HepG2 (cell line): ENCODE results near the gene MYRIP. TPM values are rescaled to one million over a fixed set of nuclear protein-coding genes. Genes with fewer than 3 reads are reported as not detected.

Experiments used
- CEBPZ ChIP-seq: IDR thresholded peaks from 2 replicates; pipeline ENCODE4 v1.6.1; 2012; ENCODE audit warnings: low read length, improper control_type of control experiment
- ELF3 ChIP-seq: IDR thresholded peaks from 2 replicates; pipeline ENCODE4 v1.6.1; 2016; ENCODE audit warnings: missing genetic modification reagents, missing compliant biosample characterization
- MIER3 ChIP-seq: IDR thresholded peaks from 2 replicates; pipeline ENCODE4 v1.6.1; 2016; ENCODE audit warnings: missing compliant biosample characterization, borderline replicate concordance
- PHF8 ChIP-seq: sonication (generic); formaldehyde crosslinking; IDR thresholded peaks from 2 replicates; pipeline ENCODE4 v1.5.0; 2020; ENCODE audit warnings: missing genetic modification reagents
- SMAD9 ChIP-seq: sonication (generic); formaldehyde crosslinking; IDR thresholded peaks from 2 replicates; pipeline ENCODE4 v1.5.1; 2020; ENCODE audit warnings: mild to moderate bottlenecking, missing genetic modification reagents
- SNAPC2 ChIP-seq: sonication (generic); formaldehyde crosslinking; IDR thresholded peaks from 2 replicates; pipeline ENCODE4 v1.8.1; 2022; ENCODE audit warnings: mild to moderate bottlenecking, missing genetic modification reagents
- SOX13 ChIP-seq, 3 experiments: fragments of 450-650 bp in 1 of 3; sonication (generic) in 1 of 3; formaldehyde crosslinking in 1 of 3; IDR thresholded peaks in 2 of 3; conservative IDR thresholded peaks in 1 of 3; 2 replicates each; pipeline versions ENCODE4 v1.5.0 to v1.6.1; 2016 to 2020; ENCODE audit warnings: antibody characterized with exemption in 1 of 3, mild to moderate bottlenecking in 1 of 3, missing compliant biosample characterization in 1 of 3, missing genetic modification reagents in 1 of 3, moderate library complexity in 1 of 3
- ZBTB14 ChIP-seq: sonication (generic); formaldehyde crosslinking; IDR thresholded peaks from 2 replicates; pipeline ENCODE4 v1.4.0; 2020; ENCODE audit warnings: missing genetic modification reagents
- ZFP41 ChIP-seq: sonication (generic); formaldehyde crosslinking; IDR thresholded peaks from 2 replicates; pipeline ENCODE4 v1.4.0; 2020; ENCODE audit warnings: mild to moderate bottlenecking, missing genetic modification reagents, borderline replicate concordance
- ZNF10 ChIP-seq: sonication (generic); formaldehyde crosslinking; IDR thresholded peaks from 2 replicates; pipeline ENCODE4 v1.4.0; 2020; ENCODE audit warnings: mild to moderate bottlenecking, low read depth, missing genetic modification reagents, borderline replicate concordance
- ZNF235 ChIP-seq: sonication (generic); formaldehyde crosslinking; IDR thresholded peaks from 2 replicates; pipeline ENCODE4 v1.8.1; 2023; ENCODE audit warnings: mild to moderate bottlenecking, missing genetic modification reagents, borderline replicate concordance
- ZNF317 ChIP-seq: sonication (generic); formaldehyde crosslinking; IDR thresholded peaks from 2 replicates; pipeline ENCODE4 v1.5.0; 2020; ENCODE audit warnings: mild to moderate bottlenecking, missing genetic modification reagents
- ZNF549 ChIP-seq: sonication (generic); formaldehyde crosslinking; IDR thresholded peaks from 2 replicates; pipeline ENCODE4 v1.5.0; 2020; ENCODE audit warnings: missing genetic modification reagents
- ZNF577 ChIP-seq: sonication (generic); formaldehyde crosslinking; IDR thresholded peaks from 2 replicates; pipeline ENCODE4 v1.4.0; 2020; ENCODE audit warnings: mild to moderate bottlenecking, low read depth, missing genetic modification reagents, borderline replicate concordance
- ZNF580 ChIP-seq: IDR thresholded peaks from 2 replicates; pipeline ENCODE4 v1.6.1; 2016; ENCODE audit warnings: low read depth, borderline replicate concordance
- ZNF589 ChIP-seq: sonication (generic); formaldehyde crosslinking; conservative IDR thresholded peaks from 2 replicates; pipeline ENCODE4 v1.8.0; 2022; ENCODE audit warnings: mild to moderate bottlenecking, moderate library complexity, missing genetic modification reagents
- ZNF724P ChIP-seq: sonication (generic); formaldehyde crosslinking; IDR thresholded peaks from 2 replicates; pipeline ENCODE4 v1.8.0; 2022; ENCODE audit warnings: missing genetic modification reagents, borderline replicate concordance
- ZNF780A ChIP-seq: sonication (generic); formaldehyde crosslinking; IDR thresholded peaks from 2 replicates; pipeline ENCODE4 v1.8.0; 2022; ENCODE audit warnings: mild to moderate bottlenecking, missing genetic modification reagents, moderate library complexity
- ZSCAN25 ChIP-seq: sonication (generic); formaldehyde crosslinking; IDR thresholded peaks from 2 replicates; pipeline ENCODE4 v1.8.0; 2022; ENCODE audit warnings: mild to moderate bottlenecking, missing genetic modification reagents
- ZSCAN29 ChIP-seq: sonication (generic); formaldehyde crosslinking; conservative IDR thresholded peaks from 2 replicates; pipeline ENCODE4 v1.4.0; 2020; ENCODE audit warnings: mild to moderate bottlenecking, missing genetic modification reagents
- ZSCAN30 ChIP-seq: sonication (generic); formaldehyde crosslinking; IDR thresholded peaks from 2 replicates; pipeline ENCODE4 v1.5.0; 2020; ENCODE audit warnings: mild to moderate bottlenecking, missing genetic modification reagents
- polyA plus RNA-seq, 8 experiments: library from polyadenylated mRNA; depleted of rRNA in 3 of 8; stranded (reverse) in 7 of 8; unstranded in 1 of 8; fragments of >200 nt; fragmentation: Illumina TruSeq in 4 of 8; extraction: Trizol in 4 of 8; gene quantifications; 2 replicates each; pipeline versions ENCODE4 v1.2.1 to v1.2.3, GENCODE V29; 2011 to 2016; ENCODE audit warnings: low read depth in 4 of 8, missing spikeins in 1 of 8, mixed read lengths in 1 of 8; ENCODE audit not compliant: insufficient read depth in 1 of 8
- total RNA-seq, 5 experiments: library from RNA; depleted of rRNA; stranded (reverse); fragments of >200 nt; fragmentation: Illumina TruSeq; extraction: Trizol; gene quantifications; 2 replicates each; pipeline ENCODE4 v1.2.3, GENCODE V29; 2016; ENCODE audit warnings: low read depth in 1 of 5
- TF ChIP-seq, protein P1 (sequence below): sonication (generic); formaldehyde crosslinking; IDR thresholded peaks from 2 replicates; pipeline ENCODE4 v1.4.0; 2020; ENCODE audit warnings: missing genetic modification reagents, borderline replicate concordance

The MYRIP gene
- total and polyA plus RNA-seq, 2 of the 13 experiments (the other 11 are each of a cell fraction or from before 2014, with no cell fraction given): 0.64 to 0.84 TPM

DNA sequence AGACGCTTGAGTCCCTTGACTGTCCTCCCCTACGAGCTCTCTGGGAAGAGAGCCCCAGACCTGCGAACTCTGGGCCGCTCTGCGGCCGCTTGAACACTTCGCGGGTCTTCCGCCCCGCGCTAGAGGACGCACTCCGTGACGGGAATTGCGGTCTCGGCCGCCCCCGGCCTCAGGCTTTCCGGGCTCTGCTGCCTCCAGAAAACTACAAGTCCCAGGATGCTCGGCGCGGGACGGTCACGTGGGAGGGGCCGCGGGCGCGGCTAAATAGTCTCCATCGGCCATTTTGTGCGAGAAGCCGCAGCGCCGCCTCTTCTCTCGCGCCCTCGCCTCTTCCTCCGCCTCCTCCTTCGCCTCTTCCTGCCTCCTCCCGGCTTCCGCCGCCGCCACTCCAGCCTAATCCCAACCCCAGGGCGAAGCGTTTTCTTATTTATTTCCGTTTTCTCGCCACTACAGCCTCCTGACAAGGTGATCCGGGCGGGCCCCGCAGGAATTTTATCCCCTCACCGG lies 500.1 kb downstream of the MYRIP start, which contains the start of gene EIF1B (continued):
- TF ChIP-seq CEBPZ: no peak
- peak; percentile 28; the same call in 1 of the 2 replicates for TF ChIP-seq ZFP41
- TF ChIP-seq ZNF724P (CRISPR knock-in tag): no peak
- TF ChIP-seq ZNF235 (CRISPR knock-in tag): no peak
- no peak for TF ChIP-seq ZNF780A (CRISPR knock-in tag)
- TF ChIP-seq ZBTB14 (CRISPR knock-in tag): no peak
- TF ChIP-seq ZNF317 (CRISPR knock-in tag): peak; percentile 64
- no peak for TF ChIP-seq SMAD9
- TF ChIP-seq ELF3 (CRISPR knock-in tag): peak; percentile 92
- TF ChIP-seq ZNF577 (CRISPR knock-in tag): no peak
- no peak for TF ChIP-seq SNAPC2
- TF ChIP-seq, protein P1, sequence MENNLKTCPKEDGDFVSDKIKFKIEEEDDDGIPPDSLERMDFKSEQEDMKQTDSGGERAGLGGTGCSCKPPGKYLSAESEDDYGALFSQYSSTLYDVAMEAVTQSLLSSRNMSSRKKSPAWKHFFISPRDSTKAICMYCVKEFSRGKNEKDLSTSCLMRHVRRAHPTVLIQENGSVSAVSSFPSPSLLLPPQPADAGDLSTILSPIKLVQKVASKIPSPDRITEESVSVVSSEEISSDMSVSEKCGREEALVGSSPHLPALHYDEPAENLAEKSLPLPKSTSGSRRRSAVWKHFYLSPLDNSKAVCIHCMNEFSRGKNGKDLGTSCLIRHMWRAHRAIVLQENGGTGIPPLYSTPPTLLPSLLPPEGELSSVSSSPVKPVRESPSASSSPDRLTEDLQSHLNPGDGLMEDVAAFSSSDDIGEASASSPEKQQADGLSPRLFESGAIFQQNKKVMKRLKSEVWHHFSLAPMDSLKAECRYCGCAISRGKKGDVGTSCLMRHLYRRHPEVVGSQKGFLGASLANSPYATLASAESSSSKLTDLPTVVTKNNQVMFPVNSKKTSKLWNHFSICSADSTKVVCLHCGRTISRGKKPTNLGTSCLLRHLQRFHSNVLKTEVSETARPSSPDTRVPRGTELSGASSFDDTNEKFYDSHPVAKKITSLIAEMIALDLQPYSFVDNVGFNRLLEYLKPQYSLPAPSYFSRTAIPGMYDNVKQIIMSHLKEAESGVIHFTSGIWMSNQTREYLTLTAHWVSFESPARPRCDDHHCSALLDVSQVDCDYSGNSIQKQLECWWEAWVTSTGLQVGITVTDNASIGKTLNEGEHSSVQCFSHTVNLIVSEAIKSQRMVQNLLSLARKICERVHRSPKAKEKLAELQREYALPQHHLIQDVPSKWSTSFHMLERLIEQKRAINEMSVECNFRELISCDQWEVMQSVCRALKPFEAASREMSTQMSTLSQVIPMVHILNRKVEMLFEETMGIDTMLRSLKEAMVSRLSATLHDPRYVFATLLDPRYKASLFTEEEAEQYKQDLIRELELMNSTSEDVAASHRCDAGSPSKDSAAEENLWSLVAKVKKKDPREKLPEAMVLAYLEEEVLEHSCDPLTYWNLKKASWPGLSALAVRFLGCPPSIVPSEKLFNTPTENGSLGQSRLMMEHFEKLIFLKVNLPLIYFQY (CRISPR knock-in tag): peak; percentile 39; the same call in 1 of the 2 replicates
- TF ChIP-seq ZSCAN25: no peak
- no peak for TF ChIP-seq ZNF549 (CRISPR knock-in tag)
- no peak for TF ChIP-seq SOX13 (IDR thresholded peaks at IDR 0.05)
- peak in 1 of 2 experiments; percentile 44; a peak in 1 of 4 replicates for TF ChIP-seq SOX13 (CRISPR knock-in tag; conservative IDR thresholded peaks at IDR 0.05 in 1 of 2, IDR thresholded peaks at IDR 0.05 in 1 of 2)
- no peak for TF ChIP-seq MIER3 (CRISPR knock-in tag)
- TF ChIP-seq ZNF580: peak; percentile 35; the same call in 1 of the 2 replicates
- peak; percentile 68 for TF ChIP-seq PHF8 (CRISPR knock-in tag)
- TF ChIP-seq ZSCAN29 (CRISPR knock-in tag): no peak
- no peak for TF ChIP-seq ZNF10 (CRISPR knock-in tag)
- TF ChIP-seq ZNF589 (CRISPR knock-in tag): no peak
- no peak for TF ChIP-seq ZSCAN30 (CRISPR knock-in tag)
